HCT116 (cell line): Measurements from ENCODE around the gene UMODL1. TPM values are rescaled to one million over a fixed set of nuclear protein-coding genes. Genes with fewer than 3 reads are reported as not detected.

Source experiments
- ATAC-seq: fragments of 200-7000 bp; cut with Tn5 transposase; 2 replicates; pipeline ENCODE4 v1.9.1; 2020; ENCODE audit warnings: mild to moderate bottlenecking, moderate library complexity
- BruUV-seq: library from RNA; stranded (reverse); fragments of 400-500 nt; replicated peaks from 2 replicates; lab custom pipeline; 2021; lab: Mats Ljungman, UMichigan
- CTCF ChIA-PET: fragments of 300-600 bp; sonication (Branson Sonifier 250); formaldehyde crosslinking; loops from one replicate; lab custom pipeline; 2021; ENCODE audit warnings: antibody characterized with exemption; lab: Charles Lee
- POLR2A ChIA-PET: fragments of 300-600, 350-600 bp; sonication (Branson Sonifier 250); formaldehyde crosslinking; loops from one replicate; lab custom pipeline; 2021; ENCODE audit warnings: antibody characterized with exemption; lab: Charles Lee
- RAD21 ChIA-PET, 2 experiments: fragments of 300-600 bp; sonication (Branson Sonifier 250); formaldehyde crosslinking; loops; one replicate each; lab custom pipeline; 2023; ENCODE audit warnings: low total read pairs in 2 of 2; ENCODE audit not compliant: uncharacterized antibody in 2 of 2, unreplicated experiment in 2 of 2, low non-redundant PET in 1 of 2; lab: Charles Lee
- DNase-seq: peaks from one replicate; pipeline ENCODE4 v3.0.0-alpha.2; 2010; ENCODE audit warnings: low read depth, low spot score
- H2AFZ ChIP-seq: fragments of 200-600 bp; shearing (Covaris generic), sonication (generic); 2 replicates; pipeline ENCODE4 v1.6.1; 2017; ENCODE audit warnings: low read depth, mixed run types, mixed read lengths, antibody characterized with exemption, low read length; ENCODE audit not compliant: poor library complexity, severe bottlenecking
- H3K27ac ChIP-seq: 2 replicates; pipeline ENCODE4 v1.5.1; 2012; ENCODE audit warnings: low read depth, low read length
- H3K27me3 ChIP-seq: fragments of 200-600 bp; sonication (generic); 2 replicates; pipeline ENCODE4 v1.6.1; 2016; ENCODE audit warnings: mixed run types, low read length, mixed read lengths; ENCODE audit not compliant: insufficient read depth
- H3K36me3 ChIP-seq, 2 experiments: fragments of 200-500 bp in 1 of 2; fragments of 200-600 bp in 1 of 2; sonication (Bioruptor generic) in 1 of 2; sonication (generic) in 1 of 2; 2 replicates each; pipeline versions ENCODE4 v1.5.1 to v1.6.1; 2014 to 2016; ENCODE audit warnings: low read length in 2 of 2, inconsistent platforms in 1 of 2, mixed read lengths in 1 of 2, mixed run types in 1 of 2; ENCODE audit not compliant: insufficient read depth in 2 of 2, control insufficient read depth in 1 of 2
- H3K4me1 ChIP-seq, 2 experiments: fragments of 200-600 bp in 1 of 2; sonication (generic) in 1 of 2; 2 replicates each; pipeline versions ENCODE4 v1.5.1 to v1.6.1; 2012 to 2017; ENCODE audit warnings: low read length in 2 of 2, inconsistent platforms in 1 of 2, mild to moderate bottlenecking in 1 of 2, mixed read lengths in 1 of 2, mixed run types in 1 of 2, moderate library complexity in 1 of 2; ENCODE audit not compliant: insufficient read depth in 2 of 2, control insufficient read depth in 1 of 2
- H3K4me2 ChIP-seq: fragments of 200-600 bp; sonication (generic); 2 replicates; pipeline ENCODE4 v1.6.1; 2017; ENCODE audit warnings: mixed run types, low read length, mixed read lengths
- H3K4me3 ChIP-seq, 2 experiments: fragments of 200-600 bp in 1 of 2; sonication (generic) in 1 of 2; replicated peaks in 1 of 2; 2 replicates each; pipeline ENCODE4 v1.5.1; 2011 to 2016; ENCODE audit warnings: low read length in 2 of 2, control low read depth in 1 of 2, low read depth in 1 of 2, mild to moderate bottlenecking in 1 of 2, mixed read lengths in 1 of 2, mixed run types in 1 of 2
- H3K79me2 ChIP-seq: fragments of 200-600 bp; sonication (generic); 2 replicates; pipeline ENCODE4 v1.6.1; 2017; ENCODE audit warnings: mild to moderate bottlenecking, mixed run types, low read length, moderate library complexity, mixed read lengths; ENCODE audit not compliant: insufficient read depth
- H3K9ac ChIP-seq: fragments of 200-600 bp; sonication (generic); 2 replicates; pipeline ENCODE4 v1.6.1; 2016; ENCODE audit warnings: low read length, mixed read lengths
- H3K9me2 ChIP-seq: fragments of 200-600 bp; sonication (generic), shearing (Covaris generic); 2 replicates; pipeline ENCODE4 v1.6.1; 2017; ENCODE audit warnings: mixed run types, mild to moderate bottlenecking, moderate library complexity; ENCODE audit not compliant: insufficient read depth
- H3K9me3 ChIP-seq, 2 experiments: fragments of 200-500 bp in 1 of 2; fragments of 200-600 bp in 1 of 2; sonication (Bioruptor generic) in 1 of 2; sonication (generic) in 1 of 2; 2 replicates each; pipeline ENCODE4 v1.6.1; 2014 to 2017; ENCODE audit warnings: low read length in 2 of 2, mixed read lengths in 2 of 2, inconsistent platforms in 1 of 2, low read depth in 1 of 2, mild to moderate bottlenecking in 1 of 2, mixed run types in 1 of 2, moderate library complexity in 1 of 2; ENCODE audit not compliant: control insufficient read depth in 1 of 2, insufficient read depth in 1 of 2
- H4K20me1 ChIP-seq: fragments of 200-600 bp; sonication (generic), shearing (Covaris generic); 2 replicates; pipeline ENCODE4 v1.6.1; 2017; ENCODE audit warnings: mixed run types, mild to moderate bottlenecking, moderate library complexity; ENCODE audit not compliant: insufficient read depth
- EGR1 ChIP-seq: IDR thresholded peaks from 2 replicates; pipeline ENCODE4 v1.6.1; 2012; ENCODE audit warnings: low read depth
- ELF1 ChIP-seq: IDR thresholded peaks from 2 replicates; pipeline ENCODE4 v1.6.1; 2012; ENCODE audit warnings: low read depth, borderline replicate concordance
- POLR2A ChIP-seq: IDR thresholded peaks from 2 replicates; pipeline ENCODE4 v1.7.0; 2011; ENCODE audit warnings: borderline replicate concordance; ENCODE audit not compliant: insufficient read depth, insufficient read length; ENCODE audit errors: extremely low read depth
- POLR2AphosphoS5 ChIP-seq: IDR thresholded peaks from 2 replicates; pipeline ENCODE4 v1.6.1; 2011; ENCODE audit warnings: mild to moderate bottlenecking, low read depth, low read length, moderate library complexity
- SP1 ChIP-seq: IDR thresholded peaks from 2 replicates; pipeline ENCODE4 v1.6.1; 2012; ENCODE audit warnings: low read depth
- SRF ChIP-seq: IDR thresholded peaks from 2 replicates; pipeline ENCODE4 v1.6.1; 2012; ENCODE audit warnings: low read depth
- YY1 ChIP-seq: IDR thresholded peaks from 2 replicates; pipeline ENCODE4 v1.6.1; 2011; ENCODE audit warnings: low read length, low read depth, moderate library complexity, mild to moderate bottlenecking; ENCODE audit not compliant: insufficient replicate concordance; ENCODE audit errors: extremely low read depth
- ZBTB33 ChIP-seq: IDR thresholded peaks from 2 replicates; pipeline ENCODE4 v1.6.1; 2011; ENCODE audit warnings: mild to moderate bottlenecking, low read length, moderate library complexity; ENCODE audit not compliant: insufficient replicate concordance; ENCODE audit errors: extremely low read depth
- ZFX ChIP-seq: fragments of 450-650 bp; IDR thresholded peaks from 2 replicates; pipeline ENCODE4 v1.6.1; 2017
- ZNF274 ChIP-seq: fragments of 200-500 bp; sonication (Bioruptor generic); IDR thresholded peaks from 2 replicates; pipeline ENCODE4 v1.6.1; 2014; ENCODE audit warnings: mild to moderate bottlenecking, low read depth, low read length, inconsistent platforms
- intact Hi-C: fragments of 100-400 bp; cut with micrococcal nuclease; formaldehyde crosslinking; loops from 2 replicates; pipeline ENCODE4 v1.10.0; 2022
- total RNA-seq: library from RNA; stranded (reverse); gene quantifications from one replicate; pipeline ENCODE4 v1.2.1, GENCODE V29; 2021; ENCODE audit not compliant: unreplicated experiment
- TF ChIP-seq, protein P1 (sequence below): IDR thresholded peaks from 2 replicates; pipeline ENCODE4 v1.6.1; 2012
- TF ChIP-seq, protein P2 (sequence below): IDR thresholded peaks from 2 replicates; pipeline ENCODE4 v1.6.1; 2012

Gene UMODL1
- total RNA-seq, 1 experiment from 2014 or later: not detected

DNA sequence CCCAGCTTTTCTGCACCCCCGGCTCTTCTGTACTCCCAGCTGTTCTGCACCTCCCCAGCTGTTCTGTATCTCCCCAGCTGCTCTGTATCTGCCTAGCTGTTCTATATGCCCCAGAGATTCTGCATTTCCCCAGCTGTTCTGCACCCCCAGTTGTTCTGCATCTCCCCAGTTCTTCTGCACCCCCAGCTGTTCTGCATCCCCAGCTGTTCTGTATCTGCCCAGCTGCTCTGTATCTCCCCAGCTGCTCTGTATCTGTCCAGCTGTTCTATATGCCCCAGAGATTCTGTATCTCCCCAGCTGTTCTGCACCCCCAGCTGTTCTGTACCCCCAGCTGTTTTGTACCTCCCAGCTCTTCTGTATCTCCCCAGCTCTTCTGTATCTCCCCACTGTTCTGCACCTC lies 41.1 kb downstream of the UMODL1 start:
- POLR2A ChIA-PET: no interaction called here
- Histone ChIP-seq H3K9me3 (no peaks in the 10 kb centered on the region), H3K79me2 (no peaks in the 10 kb centered on the region), H3K4me1 (peaks cover 0 to 8% of the 10 kb centered on the region in 2 experiments; a peak in 1 of 4 replicates), H3K27me3 (peaks cover 6% of the 10 kb centered on the region; the same call in 1 of the 2 replicates), H3K9ac (no peak overlapping the region), H3K9me2 (no peaks in the 10 kb centered on the region), H3K36me3 (no peaks in the 10 kb centered on the region), H2AFZ (no peak overlapping the region), H3K4me3 (no peak overlapping the region), H4K20me1 (no peaks in the 10 kb centered on the region), H3K27ac (no peak overlapping the region), H3K4me2 (no peak overlapping the region)
- intact Hi-C loops: loop anchor here (10.0 kb wide), 1 partner anchor 237 kb away; the partner anchor contains the start of gene PRDM15
- CTCF ChIA-PET: interaction anchor here (0.9 kb wide), 1 partner anchor 500 kb away, joined by 3 read pairs; no protein-coding TSS in a partner anchor
- DNase-seq (no peak), ATAC-seq (no peak)
- RAD21 ChIA-PET: no interaction called here
- TF ChIP-seq, protein P1, sequence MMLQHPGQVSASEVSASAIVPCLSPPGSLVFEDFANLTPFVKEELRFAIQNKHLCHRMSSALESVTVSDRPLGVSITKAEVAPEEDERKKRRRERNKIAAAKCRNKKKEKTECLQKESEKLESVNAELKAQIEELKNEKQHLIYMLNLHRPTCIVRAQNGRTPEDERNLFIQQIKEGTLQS: no peak
- TF ChIP-seq EGR1: no peak
- TF ChIP-seq YY1: no peak
- TF ChIP-seq ZBTB33: no peak
- no peak for TF ChIP-seq POLR2A
- no peak for TF ChIP-seq ZFX
- TF ChIP-seq, protein P2, sequence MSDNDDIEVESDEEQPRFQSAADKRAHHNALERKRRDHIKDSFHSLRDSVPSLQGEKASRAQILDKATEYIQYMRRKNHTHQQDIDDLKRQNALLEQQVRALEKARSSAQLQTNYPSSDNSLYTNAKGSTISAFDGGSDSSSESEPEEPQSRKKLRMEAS: no peak
- TF ChIP-seq POLR2AphosphoS5: no peak
- TF ChIP-seq SP1: no peak
- TF ChIP-seq SRF: no peak
- no peak for TF ChIP-seq ZNF274
- no peak for TF ChIP-seq ELF1
- TF ChIP-seq, all 23 proteins: peak for 0
- BruUV-seq: no TSS peak
